GM18519 (cell line): ENCODE results near the gene DDN.

Source experiments
- ATAC-seq: cut with Tn5 transposase; IDR thresholded peaks from one replicate; pipeline ENCODE4 v1.9.1; 2021; ENCODE audit warnings: mild to moderate bottlenecking, moderate library complexity; ENCODE audit not compliant: unreplicated experiment, low FRiP score

The DDN gene

GRCh38 chr12:49015196-49015595 lies 16.0 kb upstream of the DDN start:
- no peak for ATAC-seq

- no peak for ATAC-seq
These were observed 15.4 kb upstream of the DDN start for GRCh38 chr12:49014547-49014946.

GRCh38 chr12:49013428-49013827 lies 14.3 kb upstream of the DDN start:
- ATAC-seq, result no peak

GRCh38 chr12:49012739-49013138 lies 13.6 kb upstream of the DDN start:
- ATAC-seq, result no peak

- ATAC-seq, result no peak
These were observed 11.0 kb upstream of the DDN start for GRCh38 chr12:49010092-49010668.

- ATAC-seq, result no peak
These were observed 9.8 kb upstream of the DDN start for GRCh38 chr12:49008943-49009342.

GRCh38 chr12:49000346-49000745 lies 1.2 kb upstream of the DDN start:
- no peak for ATAC-seq

- ATAC-seq, result no peak
These were observed 450 bp downstream of the DDN start for GRCh38 chr12:48998497-48999353.

GRCh38 chr12:48997719-48998496 lies 1.3 kb downstream of the DDN start:
- no peak for ATAC-seq

GRCh38 chr12:48996794-48997718 lies 2.1 kb downstream of the DDN start:
- no peak for ATAC-seq

GRCh38 chr12:48995086-48995879 lies 3.9 kb downstream of the DDN start:
- no peak for ATAC-seq

GRCh38 chr12:48994224-48995085 lies 4.7 kb downstream of the DDN start:
- ATAC-seq, result no peak

- ATAC-seq, result no peak
These were observed 5.4 kb downstream of the DDN start for GRCh38 chr12:48993787-48994186.

GRCh38 chr12:48991247-48992050 lies 7.7 kb downstream of the DDN start:
- ATAC-seq, result no peak

GRCh38 chr12:48990552-48990951 lies 8.6 kb downstream of the DDN start:
- no peak for ATAC-seq

- ATAC-seq, result no peak
These were observed 11.0 kb downstream of the DDN start for GRCh38 chr12:48988030-48988649.

- no peak for ATAC-seq
These were observed 12.4 kb downstream of the DDN start for GRCh38 chr12:48986720-48987291.
